Measurements from ENCODE around the gene GALNT2.

Gene GALNT2

DNA sequence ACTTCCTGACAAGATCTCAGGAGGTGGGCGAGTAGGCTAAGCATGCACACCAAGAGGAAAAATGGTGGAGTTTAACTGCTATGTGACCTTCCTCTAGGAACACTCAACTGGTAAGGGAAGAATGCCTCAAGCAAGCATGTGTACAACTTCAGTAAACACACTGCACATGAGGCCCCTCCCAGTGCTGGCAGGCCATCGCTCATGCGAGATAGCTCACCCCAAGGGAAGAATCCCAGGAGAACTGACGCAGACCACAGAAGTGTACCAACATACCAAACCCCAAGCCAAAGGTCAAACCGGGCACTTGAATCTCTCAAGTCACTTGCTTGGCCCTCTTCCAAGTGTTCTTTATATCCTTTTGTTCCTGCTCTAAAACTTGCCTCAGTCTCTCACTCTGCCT lies 40.5 kb upstream of the GALNT2 start:
- no peak for DNase-seq (ENCODE audit: extremely low read depth, insufficient read length)
- H3K4me3 ChIP-seq (replicated peaks; ENCODE audit: low read depth, low read length), result no peak overlapping the region
- H3K36me3 ChIP-seq (ENCODE audit: control insufficient read depth, insufficient read depth, low read length), result no peaks in the 10 kb centered on the region
- H3K27me3 ChIP-seq (replicated peaks; ENCODE audit: control insufficient read depth, insufficient read depth, low read length), result no peaks in the 10 kb centered on the region; the same call in 1 of the 2 replicates
- TF ChIP-seq, protein P1, sequence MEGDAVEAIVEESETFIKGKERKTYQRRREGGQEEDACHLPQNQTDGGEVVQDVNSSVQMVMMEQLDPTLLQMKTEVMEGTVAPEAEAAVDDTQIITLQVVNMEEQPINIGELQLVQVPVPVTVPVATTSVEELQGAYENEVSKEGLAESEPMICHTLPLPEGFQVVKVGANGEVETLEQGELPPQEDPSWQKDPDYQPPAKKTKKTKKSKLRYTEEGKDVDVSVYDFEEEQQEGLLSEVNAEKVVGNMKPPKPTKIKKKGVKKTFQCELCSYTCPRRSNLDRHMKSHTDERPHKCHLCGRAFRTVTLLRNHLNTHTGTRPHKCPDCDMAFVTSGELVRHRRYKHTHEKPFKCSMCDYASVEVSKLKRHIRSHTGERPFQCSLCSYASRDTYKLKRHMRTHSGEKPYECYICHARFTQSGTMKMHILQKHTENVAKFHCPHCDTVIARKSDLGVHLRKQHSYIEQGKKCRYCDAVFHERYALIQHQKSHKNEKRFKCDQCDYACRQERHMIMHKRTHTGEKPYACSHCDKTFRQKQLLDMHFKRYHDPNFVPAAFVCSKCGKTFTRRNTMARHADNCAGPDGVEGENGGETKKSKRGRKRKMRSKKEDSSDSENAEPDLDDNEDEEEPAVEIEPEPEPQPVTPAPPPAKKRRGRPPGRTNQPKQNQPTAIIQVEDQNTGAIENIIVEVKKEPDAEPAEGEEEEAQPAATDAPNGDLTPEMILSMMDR (IDR thresholded peaks at IDR 0.05; ENCODE audit: insufficient read depth, low read length, poor library complexity, severe bottlenecking), result no peak

DNA sequence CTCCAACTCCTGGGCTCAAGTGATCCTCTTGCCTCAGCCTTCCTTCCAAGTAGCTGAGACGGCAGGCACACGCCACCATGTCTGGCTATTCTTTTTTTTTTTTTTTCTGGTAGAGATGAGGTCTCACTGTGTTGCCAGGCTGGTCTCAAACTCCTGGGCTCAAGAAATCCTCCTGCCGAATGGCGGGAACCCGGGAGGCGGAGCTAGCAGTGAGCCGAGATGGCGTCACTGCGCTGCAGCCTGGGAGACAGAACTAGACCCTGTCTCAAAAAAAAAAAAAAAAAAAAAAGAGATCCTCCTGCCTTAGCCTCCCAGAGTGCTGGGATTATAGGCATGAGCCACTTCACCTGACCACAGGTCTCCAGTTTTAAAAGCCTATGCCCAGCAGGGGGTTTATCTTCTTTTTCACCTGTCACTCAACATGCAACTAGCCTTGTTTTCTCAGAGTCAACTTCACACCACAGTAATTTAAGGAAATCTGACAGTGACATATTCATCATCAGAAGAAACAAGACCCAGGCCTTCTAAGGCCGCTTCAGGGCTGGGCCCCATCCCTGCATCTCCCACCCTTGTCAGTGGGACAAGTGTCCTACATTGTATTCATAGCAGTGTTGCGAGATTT lies 38.3 kb upstream of the GALNT2 start:
- DNase-seq (ENCODE audit: extremely low read depth, insufficient read length), result no peak
- Histone ChIP-seq H3K27me3 (replicated peaks; ENCODE audit: control insufficient read depth, insufficient read depth, low read length) (no peaks in the 10 kb centered on the region; the same call in 1 of the 2 replicates), H3K4me3 (replicated peaks; ENCODE audit: low read depth, low read length) (no peak overlapping the region), H3K36me3 (ENCODE audit: control insufficient read depth, insufficient read depth, low read length) (no peaks in the 10 kb centered on the region)
- TF ChIP-seq, protein P1 (IDR thresholded peaks at IDR 0.05; ENCODE audit: insufficient read depth, low read length, poor library complexity, severe bottlenecking), result no peak

DNA sequence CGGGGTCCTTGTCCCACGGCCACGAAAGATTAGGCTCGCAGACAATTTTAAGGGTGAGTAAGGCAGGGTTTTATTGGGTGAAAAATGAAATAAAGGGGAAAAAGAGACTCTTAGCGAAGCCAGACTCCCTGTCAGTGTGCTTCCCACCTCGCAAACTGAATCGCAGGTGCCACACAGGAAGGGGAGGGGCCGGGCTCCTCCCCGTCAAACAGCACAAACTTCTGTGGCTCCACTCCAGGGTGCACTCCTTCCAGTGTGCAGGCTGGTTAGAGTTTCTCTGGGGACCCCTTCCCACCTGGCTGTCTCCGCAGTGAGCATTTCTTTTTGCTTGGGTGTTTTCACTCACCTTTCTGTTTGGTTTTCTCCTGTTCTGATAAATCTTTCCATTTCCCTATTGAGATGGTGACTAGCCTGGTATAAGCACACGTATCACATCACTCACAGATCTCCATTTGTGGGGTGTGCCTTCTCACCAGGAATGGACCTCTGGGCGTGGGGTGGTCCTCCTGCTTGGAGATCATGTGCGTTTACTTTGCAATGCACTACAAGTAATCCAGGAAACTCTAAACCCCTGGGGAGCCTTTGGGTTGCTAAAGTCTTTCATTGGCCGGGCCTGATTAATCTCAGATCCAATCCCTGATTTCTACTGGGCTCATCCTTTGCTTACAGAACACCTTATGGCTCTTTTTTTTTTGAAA lies 37.6 kb upstream of the GALNT2 start:
- Histone ChIP-seq H3K36me3 (ENCODE audit: control insufficient read depth, insufficient read depth, low read length) (no peaks in the 10 kb centered on the region), H3K4me3 (replicated peaks; ENCODE audit: low read depth, low read length) (no peak overlapping the region), H3K27me3 (replicated peaks; ENCODE audit: control insufficient read depth, insufficient read depth, low read length) (no peaks in the 10 kb centered on the region; the same call in 1 of the 2 replicates)
- TF ChIP-seq, protein P1 (IDR thresholded peaks at IDR 0.05; ENCODE audit: insufficient read depth, low read length, poor library complexity, severe bottlenecking), result no peak
- DNase-seq (ENCODE audit: extremely low read depth, insufficient read length), result no peak

DNA sequence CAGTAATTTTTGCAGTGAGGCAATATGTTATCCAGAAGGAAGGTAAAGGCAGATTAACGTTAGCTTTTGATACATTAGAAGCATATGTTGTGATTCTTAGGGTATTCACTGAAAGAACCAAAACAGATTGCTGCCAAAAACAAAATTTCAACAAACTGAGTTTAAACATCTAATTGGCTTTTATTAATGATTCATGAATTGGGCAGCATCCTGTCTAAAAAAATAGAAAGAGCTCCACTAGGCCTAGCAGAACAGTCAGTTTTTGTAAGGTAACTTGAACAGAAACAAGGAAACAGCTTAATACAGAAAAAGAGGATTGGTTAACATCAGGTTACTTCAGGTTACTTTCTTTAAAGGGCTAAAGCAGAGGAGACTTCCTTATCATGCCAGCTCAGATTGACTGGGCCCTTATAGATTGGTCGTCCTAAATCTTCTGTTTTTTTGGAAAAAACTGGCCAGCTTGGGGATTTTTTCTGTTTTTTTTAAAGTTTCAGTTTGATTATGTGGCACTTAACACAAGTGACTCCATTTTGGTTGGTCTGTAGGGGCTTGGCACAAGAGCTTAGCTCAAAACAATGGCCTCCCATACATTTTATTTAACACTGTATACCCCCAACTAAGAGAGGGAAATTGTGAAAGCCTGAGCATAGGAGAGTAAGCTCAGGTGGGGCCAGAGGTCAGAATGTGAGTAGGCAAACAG lies 36.8 kb upstream of the GALNT2 start:
- H3K27me3 ChIP-seq (replicated peaks; ENCODE audit: control insufficient read depth, insufficient read depth, low read length), result no peaks in the 10 kb centered on the region; the same call in 1 of the 2 replicates
- H3K4me3 ChIP-seq (replicated peaks; ENCODE audit: low read depth, low read length), result no peak overlapping the region
- TF ChIP-seq, protein P1 (IDR thresholded peaks at IDR 0.05; ENCODE audit: insufficient read depth, low read length, poor library complexity, severe bottlenecking), result no peak
- no peaks in the 10 kb centered on the region for H3K36me3 ChIP-seq (ENCODE audit: control insufficient read depth, insufficient read depth, low read length)
- no peak for DNase-seq (ENCODE audit: extremely low read depth, insufficient read length)

DNA sequence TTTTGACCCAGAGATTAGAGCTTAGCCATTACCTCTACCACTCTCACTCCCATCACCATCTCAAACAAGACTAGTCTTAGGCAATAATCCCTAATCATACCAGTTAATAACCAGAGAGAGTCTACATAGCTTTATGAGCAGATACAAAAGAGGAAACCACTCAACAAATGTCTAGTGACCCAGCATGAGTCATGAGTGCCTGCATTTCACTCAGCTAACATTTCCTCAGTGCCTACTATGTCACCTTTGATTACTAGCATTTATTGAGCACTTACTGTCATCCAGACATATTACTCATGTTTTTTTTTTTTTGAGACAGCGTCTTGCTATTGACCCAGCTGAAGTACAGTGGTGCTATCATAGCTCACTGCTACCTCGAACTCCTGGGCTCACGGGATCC lies 35.9 kb upstream of the GALNT2 start:
- TF ChIP-seq, protein P1 (IDR thresholded peaks at IDR 0.05; ENCODE audit: insufficient read depth, low read length, poor library complexity, severe bottlenecking), result no peak
- H3K4me3 ChIP-seq (replicated peaks; ENCODE audit: low read depth, low read length), result no peak overlapping the region
- no peaks in the 10 kb centered on the region for H3K36me3 ChIP-seq (ENCODE audit: control insufficient read depth, insufficient read depth, low read length)
- no peaks in the 10 kb centered on the region; the same call in 1 of the 2 replicates for H3K27me3 ChIP-seq (replicated peaks; ENCODE audit: control insufficient read depth, insufficient read depth, low read length)
- no peak for DNase-seq (ENCODE audit: extremely low read depth, insufficient read length)
